VCaP (cell line): Measurements from ENCODE around the gene ARID5A.

Source experiments
- H3K27ac ChIP-seq: fragments of 450-650 bp; 2 replicates; pipeline ENCODE4 v1.5.1; 2017
- CTCF ChIP-seq: fragments of 450-650 bp; conservative IDR thresholded peaks from 2 replicates; pipeline ENCODE4 v1.5.1; 2017; ENCODE audit warnings: mild to moderate bottlenecking, moderate library complexity

The ARID5A gene

DNA sequence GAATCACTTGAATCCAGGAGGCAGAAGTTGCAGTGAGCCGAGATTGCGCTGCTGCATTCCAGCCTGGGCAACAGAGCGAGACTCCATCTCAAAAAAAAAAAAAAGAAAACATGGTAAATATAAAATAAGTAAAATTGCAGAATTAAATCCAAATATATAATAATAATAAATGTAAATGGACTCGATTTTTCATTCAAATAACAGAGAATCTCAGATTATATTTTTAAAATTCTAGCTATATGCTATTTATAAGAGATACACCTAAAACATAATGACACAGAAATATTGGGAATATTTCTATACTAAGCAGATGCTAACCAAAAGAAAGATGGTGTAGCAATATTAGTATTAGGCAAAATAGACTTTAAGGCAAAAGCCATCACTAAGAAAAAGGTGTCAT lies 16.3 kb upstream of the ARID5A start:
- TF ChIP-seq CTCF = no peak
- no peak overlapping the region for H3K27ac ChIP-seq

DNA sequence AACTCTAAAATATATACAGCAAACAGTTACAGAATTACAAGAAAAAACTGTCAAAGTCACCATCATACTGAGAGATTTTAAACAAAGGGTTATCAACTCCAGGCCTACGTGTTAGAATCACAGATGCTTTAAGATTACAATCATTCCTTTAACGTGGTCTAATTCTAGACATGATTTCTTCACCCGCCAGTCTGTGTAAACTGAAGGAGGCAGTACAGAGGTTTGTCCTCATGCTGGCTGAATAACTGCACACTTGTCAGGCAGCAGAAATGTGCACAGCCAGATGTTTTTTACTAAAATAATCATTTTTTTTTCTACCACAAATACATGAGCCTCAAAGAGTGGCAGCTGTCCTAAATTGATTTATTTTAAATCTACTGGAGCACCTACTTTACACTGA lies 15.9 kb upstream of the ARID5A start:
- no peak overlapping the region for H3K27ac ChIP-seq
- no peak for TF ChIP-seq CTCF

- no peak overlapping the region for H3K27ac ChIP-seq
- TF ChIP-seq CTCF = no peak
Observed at GRCh38 chr2:96521219-96521618, 15.3 kb upstream of the ARID5A start.

DNA sequence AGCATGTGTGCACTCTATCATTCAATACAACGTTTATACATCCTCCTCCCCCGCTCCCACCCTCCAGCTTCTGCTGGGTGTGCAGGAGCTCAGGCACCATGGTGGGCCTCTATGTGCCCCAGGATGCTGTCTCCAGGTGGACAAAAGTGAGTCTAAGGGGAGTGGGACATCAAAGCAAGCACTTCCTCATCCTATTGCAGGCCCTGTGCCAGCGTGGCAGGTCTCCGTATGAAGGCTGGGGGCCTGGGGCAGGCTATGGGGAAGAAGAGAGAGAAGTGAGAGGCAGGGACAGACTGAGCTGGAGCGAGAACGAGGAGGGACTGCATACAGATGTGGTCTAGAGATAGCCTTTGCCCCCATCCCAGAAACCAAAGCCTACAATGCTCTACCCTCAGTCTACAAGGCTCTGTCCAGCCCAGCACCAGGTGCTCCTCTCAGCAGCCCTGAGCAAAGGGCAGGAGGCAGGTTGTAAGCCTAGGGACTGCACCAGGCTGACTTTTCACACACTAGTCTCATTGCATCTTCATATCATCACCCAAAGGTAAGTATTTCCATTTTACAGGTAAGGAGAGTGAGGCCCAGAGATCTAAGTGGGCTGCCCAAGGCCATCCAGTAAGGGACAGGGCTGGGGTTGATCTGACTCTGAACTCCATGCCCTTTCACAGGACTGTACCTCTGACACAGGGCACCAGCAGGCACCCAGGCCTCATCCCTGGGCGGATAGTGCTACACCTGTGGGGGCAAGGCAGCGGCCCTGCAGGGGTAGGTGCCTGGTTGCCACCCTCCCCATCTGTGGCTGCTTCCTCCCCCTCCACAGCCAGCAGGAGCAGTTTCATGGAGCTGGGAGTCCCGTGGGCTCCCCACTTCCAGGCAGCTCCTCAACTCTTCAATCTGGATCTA lies 14.0 kb upstream of the ARID5A start:
- TF ChIP-seq CTCF = no peak

DNA sequence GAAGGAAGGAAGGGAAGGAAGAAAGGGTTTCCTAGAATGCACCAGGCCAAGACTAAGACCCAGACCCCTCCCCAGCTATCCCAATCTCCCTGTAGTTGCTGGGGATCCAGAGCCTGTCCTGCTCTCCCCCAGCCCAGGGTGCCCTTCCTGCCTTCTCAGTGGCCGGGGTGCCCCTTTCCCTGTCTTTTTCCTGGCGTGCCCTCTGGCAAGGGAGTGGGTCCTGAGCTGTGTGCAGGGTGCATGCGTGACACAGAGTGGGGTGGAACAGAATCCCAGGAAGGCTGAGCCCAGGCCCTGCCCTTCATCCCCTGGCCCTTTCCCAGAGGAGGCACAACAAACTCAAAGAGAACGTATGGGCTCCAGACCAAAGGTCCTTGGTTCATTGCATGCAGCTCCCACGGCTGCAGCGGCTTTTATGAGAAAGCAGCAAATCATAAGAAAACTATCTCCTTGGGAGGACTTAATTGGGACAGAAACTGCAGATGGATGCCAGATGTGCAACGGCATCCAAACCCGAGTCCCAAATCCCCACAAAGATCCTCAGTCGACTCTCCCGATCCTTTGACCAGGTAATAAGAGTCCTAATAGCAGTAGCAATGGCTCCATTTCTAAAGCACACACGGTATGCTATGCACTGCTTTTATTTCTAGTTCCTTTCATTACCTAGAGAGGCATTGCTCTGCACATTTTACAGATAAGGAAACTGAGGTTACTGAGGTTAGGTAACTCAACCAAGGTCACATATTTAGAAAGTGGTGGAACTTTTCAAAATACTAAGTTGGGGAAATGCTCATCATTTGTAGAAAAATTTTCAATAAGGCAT lies 12.7 kb upstream of the ARID5A start:
- TF ChIP-seq CTCF = no peak
- no peak overlapping the region for H3K27ac ChIP-seq

More for the DNA sequence above, 14.0 kb upstream of the ARID5A start:
- H3K27ac ChIP-seq = no peak overlapping the region

DNA sequence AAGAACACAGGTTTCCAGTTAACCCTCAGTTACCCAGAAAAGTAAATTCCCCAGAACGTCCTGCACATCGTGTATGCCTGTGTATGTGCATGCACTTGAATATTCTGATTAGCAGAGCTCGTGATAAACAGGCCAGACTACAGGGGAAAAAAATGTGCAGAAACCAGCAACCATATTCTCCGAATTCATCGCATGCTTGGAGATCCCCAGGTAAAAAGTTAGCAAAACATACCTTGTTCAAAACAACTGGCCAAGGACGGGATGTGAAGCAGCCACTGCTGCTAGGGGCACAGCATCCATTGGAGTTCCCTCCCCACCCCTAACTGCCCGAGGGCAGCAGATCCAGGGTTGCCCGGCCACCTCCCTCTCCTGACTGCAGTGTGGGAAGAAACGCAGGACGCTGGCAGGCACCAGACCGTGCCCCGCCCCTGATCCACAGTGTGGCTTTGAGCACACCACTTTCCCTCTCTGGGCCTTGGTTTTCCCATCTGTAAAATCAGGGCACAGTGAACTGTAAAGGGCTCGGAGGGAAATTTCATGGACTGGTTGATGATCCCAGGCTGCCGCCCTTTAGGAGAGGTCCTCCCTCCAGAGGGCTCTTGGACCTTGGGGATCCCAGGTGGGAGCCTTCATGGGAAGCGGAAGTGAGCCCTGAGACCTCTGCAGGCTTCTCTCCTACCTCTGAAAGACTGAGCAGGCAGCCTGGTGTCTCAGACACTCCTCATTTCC lies 11.9 kb upstream of the ARID5A start:
- TF ChIP-seq CTCF = no peak
- no peak overlapping the region for H3K27ac ChIP-seq

GRCh38 chr2:96525211-96525507 lies 11.4 kb upstream of the ARID5A start:
- TF ChIP-seq CTCF = no peak
- no peak overlapping the region for H3K27ac ChIP-seq
